HepG2 (cell line): ENCODE measurements around the gene VEZF1. TPM values are rescaled to one million over a fixed set of nuclear protein-coding genes. Genes with fewer than 3 reads are reported as not detected.

Experiments used
- ATAC-seq: fragments of 200-7000 bp; cut with Tn5 transposase; 3 replicates; pipeline ENCODE4 v1.9.1; 2020; ENCODE audit warnings: mild to moderate bottlenecking, moderate library complexity
- BruUV-seq: library from RNA; stranded (reverse); fragments of 400-500 nt; replicated peaks from 2 replicates; lab custom pipeline; 2021; lab: Mats Ljungman, UMichigan
- CTCF ChIA-PET: fragments of 300-600 bp; formaldehyde crosslinking; extraction: SDS; loops from one replicate; lab custom pipeline; 2021; ENCODE audit warnings: low total read pairs, inconsistent platforms, low intra/inter-chr PET ratio; lab: Yijun Ruan, JAX
- POLR2A ChIA-PET: fragments of 350-600 bp; sonication (Branson Sonifier 250); formaldehyde crosslinking; loops from one replicate; lab custom pipeline; 2020; ENCODE audit warnings: antibody characterized with exemption, inconsistent platforms; lab: Yijun Ruan, JAX
- DNase-seq: peaks from one replicate; pipeline ENCODE4 v3.0.0-alpha.2; 2015; ENCODE audit warnings: low spot score
- FAIRE-seq: peaks from 3 replicates; lab custom pipeline; 2011; peaks lifted over from hg19 to GRCh38; lab: Jason Lieb, UNC
- H2AFZ ChIP-seq: one replicate; pipeline ENCODE4 v1.6.1; 2011; ENCODE audit warnings: low read length, inconsistent platforms
- H3K27ac ChIP-seq: fragments of 300-600 bp; 3 replicates; pipeline ENCODE4 v1.8.0; 2011; ENCODE audit warnings: mixed run types, mild to moderate bottlenecking, mixed read lengths, low read length, inconsistent platforms; ENCODE audit not compliant: insufficient read depth; ENCODE audit errors: extremely low read length
- H3K27me3 ChIP-seq, 2 experiments: fragments of 200-600 bp in 1 of 2; 2 replicates in 1 of 2; 3 replicates in 1 of 2; pipeline versions ENCODE4 v1.6.0 to v1.8.0; 2011; ENCODE audit warnings: low read length in 2 of 2, mild to moderate bottlenecking in 2 of 2, moderate library complexity in 2 of 2, inconsistent platforms in 1 of 2; ENCODE audit not compliant: insufficient read depth in 2 of 2, control insufficient read depth in 1 of 2
- H3K36me3 ChIP-seq, 2 experiments: fragments of 200-600 bp in 1 of 2; replicated peaks in 1 of 2; 2 replicates in 1 of 2; 3 replicates in 1 of 2; pipeline versions ENCODE4 v1.5.1 to v1.8.0; 2011; ENCODE audit warnings: low read length in 2 of 2, inconsistent platforms in 1 of 2; ENCODE audit not compliant: insufficient read depth in 2 of 2, control insufficient read depth in 1 of 2
- H3K4me1 ChIP-seq: 2 replicates; pipeline ENCODE4 v1.5.1; 2012; ENCODE audit warnings: low read length, inconsistent platforms; ENCODE audit not compliant: insufficient read depth
- H3K4me2 ChIP-seq: 2 replicates; pipeline ENCODE4 v1.6.0; 2011; ENCODE audit warnings: low read depth, low read length, inconsistent platforms
- H3K4me3 ChIP-seq, 3 experiments: fragments of 200-600 bp in 1 of 3; sonication (generic), shearing (Covaris generic) in 1 of 3; replicated peaks in 1 of 3; 2 replicates each; pipeline ENCODE4 v1.5.1; 2011 to 2016; ENCODE audit warnings: low read length in 3 of 3, inconsistent platforms in 2 of 3, low read depth in 2 of 3, mild to moderate bottlenecking in 2 of 3, control low read depth in 1 of 3, mixed read lengths in 1 of 3; ENCODE audit not compliant: insufficient read depth in 1 of 3
- H3K79me2 ChIP-seq: one replicate; pipeline ENCODE4 v1.6.1; 2011; ENCODE audit warnings: low read length, inconsistent platforms; ENCODE audit not compliant: insufficient read depth
- H3K9ac ChIP-seq: 2 replicates; pipeline ENCODE4 v1.6.0; 2011; ENCODE audit warnings: mild to moderate bottlenecking, low read depth, low read length, inconsistent platforms; ENCODE audit not compliant: insufficient read depth
- H3K9me3 ChIP-seq: 2 replicates; pipeline ENCODE4 v1.5.1; 2012; ENCODE audit warnings: mild to moderate bottlenecking, low read length
- H4K20me1 ChIP-seq: 2 replicates; pipeline ENCODE4 v1.6.0; 2011; ENCODE audit warnings: inconsistent platforms, mild to moderate bottlenecking, low read length, moderate library complexity; ENCODE audit not compliant: insufficient read depth
- ATF4 ChIP-seq, 2 experiments: fragments of 450-650 bp in 1 of 2; sonication (generic) in 1 of 2; formaldehyde crosslinking; IDR thresholded peaks; 2 replicates each; pipeline versions ENCODE4 v1.5.0 to v1.8.0; 2020 to 2022; ENCODE audit warnings: mild to moderate bottlenecking in 1 of 2, missing genetic modification reagents in 1 of 2
- ETS1 ChIP-seq: sonication (generic); formaldehyde crosslinking; IDR thresholded peaks from 2 replicates; pipeline ENCODE4 v1.4.0; 2020; ENCODE audit warnings: missing genetic modification reagents
- SMC3 ChIP-seq: IDR thresholded peaks from 2 replicates; pipeline ENCODE4 v1.6.1; 2011; ENCODE audit warnings: low read length, improper control_type of control experiment
- TFAP4 ChIP-seq: sonication (generic); IDR thresholded peaks from 2 replicates; pipeline ENCODE4 v1.6.1; 2016; ENCODE audit warnings: low read depth, borderline replicate concordance
- ZNF260 ChIP-seq: sonication (generic); formaldehyde crosslinking; IDR thresholded peaks from 2 replicates; pipeline ENCODE4 v1.4.0; 2020; ENCODE audit warnings: missing genetic modification reagents, low read depth, mild to moderate bottlenecking, borderline replicate concordance
- WGBS: methylation state at CpG from one replicate; pipeline ENCODE4 v1.1.6; 2017; ENCODE audit warnings: low lambda C conversion rate; 5-methylcytosine and 5-hydroxymethylcytosine counted together
- in situ Hi-C: cut with HindIII; loops from 2 replicates; pipeline ENCODE4 v1.10.0; 2017; ENCODE audit warnings: low pct_unique_long_range_greater_than_20kb; ENCODE audit not compliant: extremely low pct_ligation_motif_present
- intact Hi-C: fragments of 100-400 bp; cut with micrococcal nuclease; formaldehyde crosslinking; loops from one replicate; pipeline ENCODE4 v1.10.0; 2022; ENCODE audit not compliant: unreplicated experiment
- polyA plus RNA-seq, 8 experiments: library from polyadenylated mRNA; depleted of rRNA in 3 of 8; stranded (reverse) in 7 of 8; unstranded in 1 of 8; fragments of >200 nt; fragmentation: Illumina TruSeq in 4 of 8; extraction: Trizol in 4 of 8; gene quantifications; 2 replicates each; pipeline versions ENCODE4 v1.2.1 to v1.2.3, GENCODE V29; 2011 to 2016; ENCODE audit warnings: low read depth in 4 of 8, missing spikeins in 1 of 8, mixed read lengths in 1 of 8; ENCODE audit not compliant: insufficient read depth in 1 of 8
- total RNA-seq, 5 experiments: library from RNA; depleted of rRNA; stranded (reverse); fragments of >200 nt; fragmentation: Illumina TruSeq; extraction: Trizol; gene quantifications; 2 replicates each; pipeline ENCODE4 v1.2.3, GENCODE V29; 2016; ENCODE audit warnings: low read depth in 1 of 5

Gene VEZF1
- total and polyA plus RNA-seq, 2 of the 13 experiments (the other 11 are each of a cell fraction or from before 2014, with no cell fraction given), result 45.9 to 49.7 TPM

GRCh38 chr17:57983446-57983845, 4.6 kb downstream of the VEZF1 start:
- no peak overlapping the region for H3K4me3 ChIP-seq
- no peaks in the 10 kb centered on the region; a peak in 1 of 5 replicates for H3K27me3 ChIP-seq
- peaks cover 32% of the 10 kb centered on the region for H4K20me1 ChIP-seq
- TF ChIP-seq ZNF260 (CRISPR knock-in tag) (no peak), ETS1 (no peak), SMC3 (no peak), ATF4 (CRISPR knock-in tag; IDR thresholded peaks at IDR 0.05) (peak in 1 of 2 experiments; percentile 39; a peak in 1 of 4 replicates), TFAP4 (peak; percentile 49; the same call in 1 of the 2 replicates)
- H3K36me3 ChIP-seq, result peaks cover 15 to 49% of the 10 kb centered on the region in 2 experiments
- FAIRE-seq (no peak), ATAC-seq (no peak), DNase-seq (no peak)
- ChIA-PET CTCF (no interaction called here), POLR2A (interaction anchor here (1.0 to 2.3 kb wide), 5 partner anchors 36 to 134 kb away, joined by 3 to 6 read pairs (median 4); partner anchors contain the start of gene MRPS23)
- WGBS, result 96% methylated on average over 1 of the region's 1 CpG
- no peak overlapping the region for H3K9ac ChIP-seq
- intact Hi-C loops, result no loop called here
- no peak overlapping the region for H2AFZ ChIP-seq
- H3K79me2 ChIP-seq, result peaks cover 71% of the 10 kb centered on the region
- H3K4me2 ChIP-seq, result peak overlapping the region; percentile 13; the same call in 1 of the 2 replicates
- H3K27ac ChIP-seq, result no peak overlapping the region
- BruUV-seq, result no TSS peak
- H3K9me3 ChIP-seq, result no peaks in the 10 kb centered on the region
- in situ Hi-C loops, result no loop called here
- peaks cover 57% of the 10 kb centered on the region for H3K4me1 ChIP-seq
